Spleen (tissue), 11 donors: ENCODE data around the gene LMLN. TPM values are rescaled to one million over a fixed set of nuclear protein-coding genes. Genes with fewer than 3 reads are reported as not detected.

Source experiments
- DNase-seq: peaks from one replicate; pipeline ENCODE4 v3.0.0-alpha.2; 2020
- H3K27ac ChIP-seq, 8 donors: fragments of 200-600 bp; sonication (generic) in 7 of 8; 1 replicate in 4 of 8; 2 replicates in 4 of 8; pipeline versions ENCODE4 v1.5.0 to v1.8.0; 2016 to 2021; ENCODE audit warnings: inconsistent platforms in 4 of 8, mild to moderate bottlenecking in 4 of 8, moderate library complexity in 1 of 8
- H3K27me3 ChIP-seq, 7 donors: fragments of 200-600 bp; sonication (generic) in 6 of 7; replicated peaks in 1 of 7; 1 replicate in 4 of 7; 2 replicates in 3 of 7; pipeline versions ENCODE4 v1.5.0 to v1.8.0; 2016 to 2021; ENCODE audit warnings: inconsistent platforms in 3 of 7, mild to moderate bottlenecking in 1 of 7
- H3K36me3 ChIP-seq, 6 donors: fragments of 200-600 bp; sonication (generic) in 5 of 6; 1 replicate in 4 of 6; 2 replicates in 2 of 6; pipeline versions ENCODE4 v1.5.0 to v1.8.0; 2016 to 2021; ENCODE audit warnings: inconsistent platforms in 2 of 6
- H3K4me1 ChIP-seq, 6 donors: fragments of 200-600 bp; sonication (generic) in 5 of 6; 1 replicate in 3 of 6; 2 replicates in 3 of 6; pipeline versions ENCODE4 v1.5.0 to v1.8.0; 2016 to 2021; ENCODE audit warnings: inconsistent platforms in 3 of 6
- H3K4me3 ChIP-seq, 8 donors: fragments of 200-600 bp; sonication (generic) in 7 of 8; 1 replicate in 4 of 8; 2 replicates in 4 of 8; pipeline versions ENCODE4 v1.5.0 to v1.8.0; 2016 to 2021; ENCODE audit warnings: inconsistent platforms in 4 of 8, mild to moderate bottlenecking in 4 of 8, moderate library complexity in 2 of 8
- H3K9me3 ChIP-seq, 8 donors: fragments of 200-600 bp; sonication (generic) in 7 of 8; 1 replicate in 4 of 8; 2 replicates in 4 of 8; pipeline versions ENCODE4 v1.5.0 to v1.8.0; 2016 to 2021; ENCODE audit warnings: inconsistent platforms in 4 of 8
- POLR2A ChIP-seq, 3 donors: fragments of 450-650 bp; IDR thresholded peaks; one replicate each; pipeline ENCODE4 v1.5.1; 2017; ENCODE audit warnings: antibody characterized with exemption in 3 of 3, mild to moderate bottlenecking in 1 of 3
- POLR2AphosphoS5 ChIP-seq, 3 donors: sonication (generic); formaldehyde crosslinking; IDR thresholded peaks; one replicate each; pipeline ENCODE4 v1.5.1; 2017; ENCODE audit warnings: antibody characterized with exemption in 3 of 3
- WGBS, 5 donors: extraction: QIAGEN DNeasy Blood & Tissue Kit in 3 of 5; methylation state at CpG; one replicate each; pipeline versions ENCODE4 v1.1.5 to v1.1.7; 2013 to 2018; 5-methylcytosine and 5-hydroxymethylcytosine counted together
- intact Hi-C: fragments of 100-400 bp; cut with DNase I; formaldehyde crosslinking; loops from one replicate; pipeline ENCODE4 v1.15.0; 2023; ENCODE audit warnings: low total_unique reads
- polyA plus RNA-seq, 3 donors: library from polyadenylated mRNA; stranded (reverse); fragments of 200-250 nt; gene quantifications; one replicate each; pipeline ENCODE4 v1.2.1, GENCODE V29; 2013
- total RNA-seq, 7 donors: library from RNA; depleted of rRNA in 3 of 7; stranded (reverse); fragments of >200 nt in 3 of 7; fragmentation: NEBNext Ultra II Directional in 4 of 7; extraction: Animal tissue kit (Norgen Biotek cat#: 25700) in 4 of 7; gene quantifications; one replicate each; pipeline versions ENCODE4 v1.1.0 to v1.2.1, GENCODE V29; 2016 to 2021
- TF ChIP-seq, protein P1 (sequence below), 11 experiments: fragments of 200-600 bp in 7 of 11; fragments of 450-650 bp in 4 of 11; sonication (generic) in 4 of 11; IDR thresholded peaks in 8 of 11; conservative IDR thresholded peaks in 3 of 11; 1 replicate in 7 of 11; 2 replicates in 4 of 11; pipeline versions ENCODE4 v1.4.0 to v1.8.0; 2016 to 2021; ENCODE audit warnings: antibody characterized with exemption in 11 of 11, inconsistent platforms in 4 of 11, mild to moderate bottlenecking in 1 of 11
- donor health status: healthy with polysubstance abuse.
- donor health status: DM: no; HTN: no; CAD: no; lungs with moderate emphysema.
- donor health status: DM: no; HTN: no; CAD: no.
- donor health status: Bipolar disorder and iron deficiency.
- donor health status: healthy.
- donor health status: DM: no; HTN: no; CAD: no.
- donor health status: DM: yes; HTN: yes; CAD: no.

Gene LMLN
- total and polyA plus RNA-seq, 10 donors: 0.52 to 5.9 (median 3.2) TPM

GRCh38 chr3:198067416-198067815, 107.4 kb downstream of the LMLN start:
- no peak for TF ChIP-seq POLR2A (IDR thresholded peaks at IDR 0.05)
- TF ChIP-seq, protein P1, sequence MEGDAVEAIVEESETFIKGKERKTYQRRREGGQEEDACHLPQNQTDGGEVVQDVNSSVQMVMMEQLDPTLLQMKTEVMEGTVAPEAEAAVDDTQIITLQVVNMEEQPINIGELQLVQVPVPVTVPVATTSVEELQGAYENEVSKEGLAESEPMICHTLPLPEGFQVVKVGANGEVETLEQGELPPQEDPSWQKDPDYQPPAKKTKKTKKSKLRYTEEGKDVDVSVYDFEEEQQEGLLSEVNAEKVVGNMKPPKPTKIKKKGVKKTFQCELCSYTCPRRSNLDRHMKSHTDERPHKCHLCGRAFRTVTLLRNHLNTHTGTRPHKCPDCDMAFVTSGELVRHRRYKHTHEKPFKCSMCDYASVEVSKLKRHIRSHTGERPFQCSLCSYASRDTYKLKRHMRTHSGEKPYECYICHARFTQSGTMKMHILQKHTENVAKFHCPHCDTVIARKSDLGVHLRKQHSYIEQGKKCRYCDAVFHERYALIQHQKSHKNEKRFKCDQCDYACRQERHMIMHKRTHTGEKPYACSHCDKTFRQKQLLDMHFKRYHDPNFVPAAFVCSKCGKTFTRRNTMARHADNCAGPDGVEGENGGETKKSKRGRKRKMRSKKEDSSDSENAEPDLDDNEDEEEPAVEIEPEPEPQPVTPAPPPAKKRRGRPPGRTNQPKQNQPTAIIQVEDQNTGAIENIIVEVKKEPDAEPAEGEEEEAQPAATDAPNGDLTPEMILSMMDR (IDR thresholded peaks at IDR 0.05 in 8 of 11, conservative IDR thresholded peaks at IDR 0.05 in 3 of 11): no peak
- TF ChIP-seq POLR2AphosphoS5 (IDR thresholded peaks at IDR 0.05): no peak
- no peak for DNase-seq
- Histone ChIP-seq H3K4me1 (peaks cover 0 to 16% (median 4%) of the 10 kb centered on the region in 6 donors), H3K27me3 (peaks cover 0 to 8% (median 0%) of the 10 kb centered on the region in 7 donors), H3K4me3 (no peak overlapping the region), H3K9me3 (no peaks in the 10 kb centered on the region), H3K36me3 (no peaks in the 10 kb centered on the region), H3K27ac (no peak overlapping the region)
- intact Hi-C loops: no loop called here
- 81 to 90% (median 84%) methylated on average over 2 of the region's 2 CpGs for WGBS, 5 donors

GRCh38 chr3:198070871-198071270, 110.9 kb downstream of the LMLN start:
- H3K9me3 ChIP-seq: no peaks in the 10 kb centered on the region
- DNase-seq: no peak
- H3K27ac ChIP-seq: no peak overlapping the region
- intact Hi-C loops: no loop called here
- H3K36me3 ChIP-seq: no peaks in the 10 kb centered on the region
- H3K27me3 ChIP-seq: peaks cover 0 to 23% (median 0%) of the 10 kb centered on the region in 7 donors
- TF ChIP-seq, protein P1 (IDR thresholded peaks at IDR 0.05 in 8 of 11, conservative IDR thresholded peaks at IDR 0.05 in 3 of 11): no peak
- TF ChIP-seq POLR2A (IDR thresholded peaks at IDR 0.05) (no peak), POLR2AphosphoS5 (IDR thresholded peaks at IDR 0.05) (no peak)
- WGBS, 5 donors: 87 to 95% (median 92%) methylated on average over 5 of the region's 5 CpGs
- no peak overlapping the region for H3K4me3 ChIP-seq
- peaks cover 0 to 16% (median 4%) of the 10 kb centered on the region in 6 donors for H3K4me1 ChIP-seq

DNA sequence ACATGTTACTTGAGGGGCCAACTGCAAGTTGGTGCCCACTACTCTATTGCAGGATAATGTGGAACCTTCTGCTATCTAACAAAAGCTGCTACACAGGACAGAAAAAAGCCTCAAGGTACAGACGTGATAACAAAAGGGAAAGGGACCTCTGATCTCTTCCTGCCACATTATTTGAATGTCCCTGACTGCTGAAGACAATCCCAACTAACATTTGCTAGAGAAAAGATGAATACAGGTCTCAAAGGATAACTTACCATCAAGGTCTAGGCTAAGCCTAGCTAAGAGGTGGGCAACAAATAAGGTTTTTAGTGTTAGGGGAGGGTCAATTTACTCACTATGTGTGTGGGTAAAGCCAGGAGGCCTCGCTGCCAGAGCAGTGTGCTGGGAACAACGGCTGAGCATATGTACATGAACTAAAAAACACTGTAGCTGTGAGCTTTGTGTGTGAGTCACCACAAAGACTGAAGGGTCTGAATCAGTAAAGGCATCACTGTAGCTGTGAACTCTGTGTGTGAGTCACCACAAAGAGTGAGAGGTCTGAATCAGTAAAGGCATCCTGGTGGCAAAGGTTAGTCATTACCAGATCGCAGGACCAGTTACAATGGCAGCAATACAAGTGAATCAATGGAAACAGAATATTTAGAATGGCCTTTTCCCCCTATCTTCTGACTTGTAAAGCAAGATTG, 111.7 kb downstream of the LMLN start:
- peaks cover 0 to 29% (median 0%) of the 10 kb centered on the region in 7 donors for H3K27me3 ChIP-seq
- TF ChIP-seq POLR2A (IDR thresholded peaks at IDR 0.05) (no peak), POLR2AphosphoS5 (IDR thresholded peaks at IDR 0.05) (no peak)
- TF ChIP-seq, protein P1 (IDR thresholded peaks at IDR 0.05 in 8 of 11, conservative IDR thresholded peaks at IDR 0.05 in 3 of 11): no peak

GRCh38 chr3:198076722-198077308, 116.8 kb downstream of the LMLN start:
- H3K9me3 ChIP-seq: peaks cover 0 to 5% (median 1%) of the 10 kb centered on the region in 8 donors
- TF ChIP-seq, protein P1 (IDR thresholded peaks at IDR 0.05 in 8 of 11, conservative IDR thresholded peaks at IDR 0.05 in 3 of 11): no peak
- TF ChIP-seq POLR2AphosphoS5 (IDR thresholded peaks at IDR 0.05) (no peak), POLR2A (IDR thresholded peaks at IDR 0.05) (no peak)
- intact Hi-C loops: no loop called here
- H3K27ac ChIP-seq: no peak overlapping the region
- H3K4me3 ChIP-seq: no peak overlapping the region
- no peak for DNase-seq
- no peaks in the 10 kb centered on the region for H3K36me3 ChIP-seq
- WGBS, 5 donors: 54 to 66% (median 58%) methylated on average over 8 of the region's 8 CpGs
- peaks cover 8 to 24% (median 17%) of the 10 kb centered on the region in 6 donors for H3K4me1 ChIP-seq
- peaks cover 6 to 77% (median 43%) of the 10 kb centered on the region in 7 donors for H3K27me3 ChIP-seq

More for the DNA sequence above, 111.7 kb downstream of the LMLN start:
- Histone ChIP-seq H3K27ac (no peak overlapping the region), H3K9me3 (no peaks in the 10 kb centered on the region), H3K4me1 (peaks cover 0 to 9% (median 4%) of the 10 kb centered on the region in 6 donors), H3K4me3 (no peak overlapping the region), H3K36me3 (no peaks in the 10 kb centered on the region)
- WGBS, 5 donors: 50 to 59% (median 56%) methylated on average over 4 of the region's 4 CpGs
- intact Hi-C loops: no loop called here
- DNase-seq: no peak
